H1 (cell line): ENCODE data around the gene CHPF2. TPM values are rescaled to one million over a fixed set of nuclear protein-coding genes. Genes with fewer than 3 reads are reported as not detected.
A peak's percentile ranks its signal among the peaks of the same experiment; 100 is the strongest.

Experiments
- CTCF ChIA-PET: fragments of 300-600 bp; sonication (Branson Sonifier 250); formaldehyde crosslinking; loops from one replicate; lab custom pipeline; 2021; ENCODE audit not compliant: partially characterized antibody; lab: Charles Lee
- POLR2A ChIA-PET: fragments of 300-600 bp; sonication (Branson Sonifier 250); formaldehyde crosslinking; loops from one replicate; lab custom pipeline; 2021; ENCODE audit warnings: inconsistent platforms; ENCODE audit not compliant: partially characterized antibody; lab: Charles Lee
- DNase-seq, 2 experiments: peaks; one replicate each; pipeline versions ENCODE4 v3.0.0 to v3.0.0-alpha.2; 2010 to 2022; ENCODE audit warnings: low spot score in 2 of 2, low read depth in 1 of 2, mixed read lengths in 1 of 2
- FAIRE-seq: peaks from 2 replicates; lab custom pipeline; 2011; peaks lifted over from hg19 to GRCh38; lab: Jason Lieb, UNC
- H2AFZ ChIP-seq: 2 replicates; pipeline ENCODE4 v1.8.1; 2012; ENCODE audit warnings: low read length, inconsistent platforms
- H2AK5ac ChIP-seq: 2 replicates; pipeline ENCODE4 v1.6.1; 2013; ENCODE audit warnings: low read depth, low read length
- H2BK120ac ChIP-seq: replicated peaks from 2 replicates; pipeline ENCODE3; 2013; ENCODE audit warnings: low read depth, low read length, inconsistent platforms
- H2BK12ac ChIP-seq: 2 replicates; pipeline ENCODE4 v1.6.1; 2013; ENCODE audit warnings: low read depth, low read length
- H2BK15ac ChIP-seq: 2 replicates; pipeline ENCODE4 v1.6.1; 2013; ENCODE audit warnings: low read length
- H2BK20ac ChIP-seq: 2 replicates; pipeline ENCODE4 v1.6.1; 2013; ENCODE audit warnings: low read length
- H2BK5ac ChIP-seq: 2 replicates; pipeline ENCODE4 v1.6.1; 2013; ENCODE audit warnings: low read depth, low read length
- H3K14ac ChIP-seq: 2 replicates; pipeline ENCODE4 v1.6.1; 2013; ENCODE audit warnings: inconsistent platforms; ENCODE audit not compliant: insufficient read length
- H3K18ac ChIP-seq: 2 replicates; pipeline ENCODE4 v1.6.1; 2013; ENCODE audit warnings: low read length; ENCODE audit errors: extremely low read depth
- H3K23ac ChIP-seq: 2 replicates; pipeline ENCODE4 v1.6.1; 2013; ENCODE audit warnings: inconsistent platforms; ENCODE audit not compliant: insufficient read length
- H3K23me2 ChIP-seq: 2 replicates; pipeline ENCODE4 v1.6.1; 2013; ENCODE audit warnings: low read depth, low read length
- H3K27ac ChIP-seq: 2 replicates; pipeline ENCODE4 v1.6.1; 2011; ENCODE audit warnings: low read depth, low read length, inconsistent platforms
- H3K27me3 ChIP-seq, 4 experiments: replicated peaks in 1 of 4; 1 replicate in 1 of 4; 2 replicates in 3 of 4; pipeline versions ENCODE4 v1.6.1 to v1.8.1; 2011 to 2013; ENCODE audit warnings: low read length in 3 of 4, mild to moderate bottlenecking in 3 of 4, inconsistent platforms in 2 of 4, mixed read lengths in 2 of 4, moderate library complexity in 1 of 4; ENCODE audit not compliant: control insufficient read depth in 3 of 4, insufficient read depth in 3 of 4; ENCODE audit errors: extremely low read depth in 1 of 4
- H3K36me3 ChIP-seq, 4 experiments: 2 replicates each; pipeline versions ENCODE4 v1.6.1 to v1.8.1; 2011 to 2013; ENCODE audit warnings: mild to moderate bottlenecking in 4 of 4, low read length in 3 of 4, moderate library complexity in 2 of 4, control low read depth in 1 of 4, inconsistent platforms in 1 of 4; ENCODE audit not compliant: insufficient read depth in 4 of 4, control insufficient read depth in 2 of 4
- H3K4ac ChIP-seq: replicated peaks from 2 replicates; pipeline ENCODE3; 2013; ENCODE audit warnings: low read length, low read depth, mixed read lengths, inconsistent platforms; ENCODE audit not compliant: insufficient read length
- H3K4me1 ChIP-seq, 4 experiments: replicated peaks in 1 of 4; 1 replicate in 1 of 4; 2 replicates in 3 of 4; pipeline versions ENCODE4 v1.6.1 to v1.8.1; 2011 to 2013; ENCODE audit warnings: low read length in 3 of 4, inconsistent platforms in 2 of 4, mixed read lengths in 1 of 4; ENCODE audit not compliant: insufficient read depth in 4 of 4, control insufficient read depth in 3 of 4
- H3K4me2 ChIP-seq, 2 experiments: 2 replicates each; pipeline versions ENCODE4 v1.6.1 to v1.8.1; 2011 to 2013; ENCODE audit warnings: low read depth in 2 of 2, low read length in 2 of 2, control low read depth in 1 of 2, inconsistent platforms in 1 of 2, mild to moderate bottlenecking in 1 of 2; ENCODE audit not compliant: insufficient read depth in 1 of 2
- H3K4me3 ChIP-seq, 4 experiments: fragments of 200-600, 300-600 bp in 1 of 4; sonication (generic), shearing (Covaris generic), sonication (Bioruptor Twin) in 1 of 4; 2 replicates each; pipeline versions ENCODE4 v1.5.1 to v1.8.1; 2011 to 2016; ENCODE audit warnings: low read length in 4 of 4, low read depth in 3 of 4, control low read depth in 2 of 4, inconsistent platforms in 2 of 4, mild to moderate bottlenecking in 2 of 4, mixed read lengths in 1 of 4, moderate library complexity in 1 of 4; ENCODE audit not compliant: insufficient read depth in 2 of 4; ENCODE audit errors: extremely low read depth in 1 of 4
- H3K56ac ChIP-seq: replicated peaks from 2 replicates; pipeline ENCODE3; 2013; ENCODE audit warnings: low read depth, mild to moderate bottlenecking, mixed read lengths, low read length, inconsistent platforms; ENCODE audit not compliant: insufficient read length
- H3K79me1 ChIP-seq: 2 replicates; pipeline ENCODE4 v1.6.1; 2013; ENCODE audit warnings: low read depth, low read length, control low read depth
- H3K79me2 ChIP-seq, 2 experiments: 2 replicates each; pipeline versions ENCODE4 v1.6.1 to v1.8.1; 2012 to 2013; ENCODE audit warnings: low read length in 2 of 2, mild to moderate bottlenecking in 2 of 2, inconsistent platforms in 1 of 2; ENCODE audit not compliant: insufficient read depth in 2 of 2, control insufficient read depth in 1 of 2
- H3K9ac ChIP-seq, 4 experiments: replicated peaks in 1 of 4; 1 replicate in 1 of 4; 2 replicates in 3 of 4; pipeline versions ENCODE4 v1.6.1 to v1.8.1; 2011 to 2013; ENCODE audit warnings: low read depth in 3 of 4, low read length in 3 of 4, control low read depth in 2 of 4, mild to moderate bottlenecking in 2 of 4, moderate library complexity in 2 of 4, inconsistent platforms in 1 of 4; ENCODE audit errors: extremely low read depth in 1 of 4
- H3K9me3 ChIP-seq, 2 experiments: 2 replicates each; pipeline versions ENCODE4 v1.6.1 to v1.8.1; 2012 to 2013; ENCODE audit warnings: mild to moderate bottlenecking in 2 of 2, moderate library complexity in 2 of 2, control low read depth in 1 of 2, inconsistent platforms in 1 of 2, low read depth in 1 of 2, low read length in 1 of 2, mixed read lengths in 1 of 2; ENCODE audit not compliant: insufficient read depth in 2 of 2
- H4K20me1 ChIP-seq, 2 experiments: replicated peaks in 1 of 2; 2 replicates each; pipeline versions ENCODE3 to v1.8.1; 2011 to 2013; ENCODE audit warnings: inconsistent platforms in 2 of 2, low read length in 2 of 2, mild to moderate bottlenecking in 1 of 2; ENCODE audit not compliant: insufficient read depth in 2 of 2, control insufficient read depth in 1 of 2
- H4K5ac ChIP-seq: 2 replicates; pipeline ENCODE4 v1.6.1; 2013; ENCODE audit warnings: low read length, low read depth, mixed read lengths, inconsistent platforms; ENCODE audit not compliant: insufficient read length
- H4K8ac ChIP-seq: 2 replicates; pipeline ENCODE4 v1.8.0; 2013; ENCODE audit warnings: mild to moderate bottlenecking, moderate library complexity, low read length, inconsistent platforms; ENCODE audit not compliant: insufficient read depth; ENCODE audit errors: extremely low read depth
- H4K91ac ChIP-seq: replicated peaks from 2 replicates; pipeline ENCODE3; 2013; ENCODE audit warnings: low read length, mixed read lengths, inconsistent platforms; ENCODE audit not compliant: insufficient read length
- CBX8 ChIP-seq: fragments of 300-800, 300-1000 bp; sonication (generic); IDR thresholded peaks from 2 replicates; pipeline ENCODE4 v1.7.1; 2016; ENCODE audit warnings: low read depth, low read length, borderline replicate concordance
- CEBPB ChIP-seq: IDR thresholded peaks from 2 replicates; pipeline ENCODE4 v1.6.1; 2012; ENCODE audit warnings: low read depth, low read length
- E2F6 ChIP-seq: IDR thresholded peaks from 2 replicates; pipeline ENCODE4 v1.6.1; 2012; ENCODE audit warnings: inconsistent platforms
- MAX ChIP-seq: IDR thresholded peaks from 2 replicates; pipeline ENCODE4 v1.6.1; 2012; ENCODE audit warnings: inconsistent platforms
- POLR2AphosphoS5 ChIP-seq: IDR thresholded peaks from 2 replicates; pipeline ENCODE4 v1.6.1; 2011; ENCODE audit warnings: low read depth, low read length
- POU5F1 ChIP-seq: IDR thresholded peaks from 2 replicates; pipeline ENCODE4 v1.6.1; 2011; ENCODE audit warnings: low read depth, mild to moderate bottlenecking, low read length, moderate library complexity
- RBBP5 ChIP-seq: IDR thresholded peaks from 2 replicates; pipeline ENCODE4 v1.7.1; 2012; ENCODE audit warnings: low read depth, mild to moderate bottlenecking, inconsistent platforms, low read length, moderate library complexity, borderline replicate concordance
- SP4 ChIP-seq: IDR thresholded peaks from 2 replicates; pipeline ENCODE4 v1.6.1; 2012; ENCODE audit warnings: low read length, inconsistent platforms
- WGBS, 2 experiments: shearing (Covaris generic) in 1 of 2; methylation state at CpG; one replicate each; pipeline versions ENCODE4 v1.1.6 to v1.1.7; 2013 to 2015; ENCODE audit warnings: low lambda C conversion rate in 2 of 2, mixed read lengths in 2 of 2, inconsistent platforms in 1 of 2, low coverage in 1 of 2, missing lambda C conversion rate in 1 of 2; ENCODE audit not compliant: insufficient replicate concordance in 2 of 2, insufficient coverage in 1 of 2, insufficient read length in 1 of 2; ENCODE audit errors: extremely low coverage in 1 of 2, missing lambda C conversion rate in 1 of 2; 5-methylcytosine and 5-hydroxymethylcytosine counted together
- polyA plus RNA-seq, 7 experiments: library from polyadenylated mRNA; depleted of rRNA in 3 of 7; stranded (reverse) in 5 of 7; unstranded in 2 of 7; fragments of >200 nt in 5 of 7; fragments of 200-250 nt in 2 of 7; gene quantifications; 1 replicate in 5 of 7; 2 replicates in 1 of 7; 4 replicates in 1 of 7; pipeline versions ENCODE4 v1.2.1 to v1.2.3, GENCODE V29; 2011 to 2013; ENCODE audit warnings: missing spikeins in 2 of 7, mixed read lengths in 2 of 7
- total RNA-seq: library from RNA; stranded (reverse); fragmentation: NEBNext Ultra II Directional; extraction: Animal tissue kit (Norgen Biotek cat#: 25700); gene quantifications from 2 replicates; pipeline ENCODE4 v1.2.1, GENCODE V29; 2021

Gene CHPF2
- total and polyA plus RNA-seq, 2 of the 8 experiments (the other 6 are each of a cell fraction or from before 2014, with no cell fraction given), result 14.4 to 20.6 TPM

- no peak within 1 kb of the TSS; the same call in 1 of the 2 replicates for H4K8ac ChIP-seq
- peak within 1 kb of the TSS; percentile 83 to 86 for H3K4me2 ChIP-seq
- peaks cover 7% of the 10 kb centered on the region; the same call in 1 of the 2 replicates for H3K79me1 ChIP-seq
- peak; percentile 95 to 99 for DNase-seq
- peak within 1 kb of the TSS; percentile 65 to 75 (median 70) for H3K9ac ChIP-seq
- H4K20me1 ChIP-seq, result peaks cover 0 to 3% of the 10 kb centered on the region in 2 experiments
- H2AFZ ChIP-seq, result peak within 1 kb of the TSS; percentile 79; the same call in 1 of the 2 replicates
- 2% methylated on average over 47 of the region's 68 CpGs; no CpG with 5 or more reads in 1 of the 2 experiments for WGBS, 2 experiments
- peak within 1 kb of the TSS; percentile 80 for H4K5ac ChIP-seq
- peaks cover 11 to 30% (median 26%) of the 10 kb centered on the region in 4 experiments for H3K36me3 ChIP-seq
- H3K14ac ChIP-seq, result no peak within 1 kb of the TSS
- H3K79me2 ChIP-seq, result peaks cover 0 to 18% of the 10 kb centered on the region in 2 experiments; a peak in 2 of 4 replicates
- peaks cover 2 to 9% (median 7%) of the 10 kb centered on the region in 4 experiments; a peak in 5 of 7 replicates for H3K4me1 ChIP-seq
- H2BK20ac ChIP-seq, result no peak within 1 kb of the TSS
- H3K18ac ChIP-seq, result peak within 1 kb of the TSS; percentile 55
- no peaks in the 10 kb centered on the region for H3K27me3 ChIP-seq
- H3K56ac ChIP-seq, result peak within 1 kb of the TSS; percentile 88
- no peak within 1 kb of the TSS for H2BK15ac ChIP-seq
- H3K27ac ChIP-seq, result peak within 1 kb of the TSS; percentile 56; the same call in 1 of the 2 replicates
- peak within 1 kb of the TSS; percentile 41 for H4K91ac ChIP-seq
- ChIA-PET CTCF (interaction anchor here (0.6 to 5.9 kb wide), 15 partner anchors 9 to 210 kb away, joined by 3 to 49 read pairs (median 3); no protein-coding TSS in a partner anchor), POLR2A (interaction anchor here (0.8 to 3.2 kb wide), 20 partner anchors 9 to 166 kb away, joined by 3 to 36 read pairs (median 4); partner anchors contain the start of gene H2BK1)
- no peak within 1 kb of the TSS for H2BK120ac ChIP-seq
- no peak within 1 kb of the TSS for H3K23ac ChIP-seq
- FAIRE-seq, result no peak
- H3K23me2 ChIP-seq, result peaks cover 15% of the 10 kb centered on the region
- H2BK5ac ChIP-seq, result peak within 1 kb of the TSS; percentile 69; the same call in 1 of the 2 replicates
- no peaks in the 10 kb centered on the region for H3K9me3 ChIP-seq
- H2AK5ac ChIP-seq, result no peak within 1 kb of the TSS
- no peak within 1 kb of the TSS for H2BK12ac ChIP-seq
- H3K4ac ChIP-seq, result no peak within 1 kb of the TSS
- peak within 1 kb of the TSS; percentile 83 to 95 (median 90) for H3K4me3 ChIP-seq
- no peak for TF ChIP-seq SP4
- no peak for TF ChIP-seq E2F6
- no peak for TF ChIP-seq POU5F1
- TF ChIP-seq CEBPB, result peak; percentile 99
- no peak; the same call in 1 of the 2 replicates for TF ChIP-seq POLR2AphosphoS5
- TF ChIP-seq RBBP5, result 0 out of 2 replicates have a peak, but pooled peaks have one; percentile 67
- TF ChIP-seq CBX8, result no peak
- peak; percentile 64; the same call in 1 of the 2 replicates for TF ChIP-seq MAX
Observed at GRCh38 chr7:151226875-151227782, 5.2 kb upstream of the CHPF2 start, which contains the start of gene ABCF2. Gene ABCF2 (minus strand): TSS chr7:151227205. CDS start chr7:151226458, 747 bp downstream.
